GM18519 (cell line): ENCODE results near the gene MKX.
A peak's percentile ranks its signal among the peaks of the same experiment; 100 is the strongest.

Experiments used
- ATAC-seq: cut with Tn5 transposase; IDR thresholded peaks from one replicate; pipeline ENCODE4 v1.9.1; 2021; ENCODE audit warnings: mild to moderate bottlenecking, moderate library complexity; ENCODE audit not compliant: unreplicated experiment, low FRiP score

Gene MKX

GRCh38 chr10:27743012-27743876, 2.4 kb downstream of the MKX start:
- no peak for ATAC-seq

GRCh38 chr10:27742195-27743011, 3.2 kb downstream of the MKX start:
- ATAC-seq = peak; percentile 93

- no peak for ATAC-seq
These were observed 4.2 kb downstream of the MKX start for GRCh38 chr10:27741173-27742091.

GRCh38 chr10:27736396-27736795, 9.2 kb downstream of the MKX start:
- no peak for ATAC-seq

- ATAC-seq = no peak
These were observed 15.6 kb downstream of the MKX start for GRCh38 chr10:27730041-27730440.

GRCh38 chr10:27728338-27728737, 17.3 kb downstream of the MKX start:
- no peak for ATAC-seq

- ATAC-seq = no peak
These were observed 21.3 kb downstream of the MKX start for GRCh38 chr10:27724287-27724686.

- no peak for ATAC-seq
These were observed 22.2 kb downstream of the MKX start for GRCh38 chr10:27723436-27723835.

GRCh38 chr10:27720529-27720928, 25.1 kb downstream of the MKX start:
- no peak for ATAC-seq

GRCh38 chr10:27719052-27719451, 26.6 kb downstream of the MKX start:
- ATAC-seq = no peak

- ATAC-seq = no peak
These were observed 27.8 kb downstream of the MKX start for GRCh38 chr10:27717861-27718260.

GRCh38 chr10:27717224-27717623, 28.4 kb downstream of the MKX start:
- no peak for ATAC-seq

GRCh38 chr10:27716521-27716920, 29.1 kb downstream of the MKX start:
- no peak for ATAC-seq

- no peak for ATAC-seq
These were observed 30.1 kb downstream of the MKX start for GRCh38 chr10:27715505-27715904.

GRCh38 chr10:27714349-27714748, 31.3 kb downstream of the MKX start:
- no peak for ATAC-seq

- no peak for ATAC-seq
These were observed 31.7 kb downstream of the MKX start for GRCh38 chr10:27713941-27714340.

- ATAC-seq = no peak
These were observed 35.6 kb downstream of the MKX start for GRCh38 chr10:27710014-27710413.

- ATAC-seq = no peak
These were observed 36.3 kb downstream of the MKX start for GRCh38 chr10:27709304-27709703.

- no peak for ATAC-seq
These were observed 43.6 kb downstream of the MKX start for GRCh38 chr10:27701938-27702537.

- ATAC-seq = no peak
These were observed 45.8 kb downstream of the MKX start for GRCh38 chr10:27699776-27700175.
